HCT116 (cell line): ENCODE results near the gene GIMAP4. TPM values are rescaled to one million over a fixed set of nuclear protein-coding genes. Genes with fewer than 3 reads are reported as not detected.
"Not testable (repeated sequence)": the region's sequence is repeated elsewhere in the genome, so short reads cannot be mapped to it uniquely, and the experiment has no call there.

Source experiments
- ATAC-seq: fragments of 200-7000 bp; cut with Tn5 transposase; 2 replicates; pipeline ENCODE4 v1.9.1; 2020; ENCODE audit warnings: mild to moderate bottlenecking, moderate library complexity
- BruUV-seq: library from RNA; stranded (reverse); fragments of 400-500 nt; replicated peaks from 2 replicates; lab custom pipeline; 2021; lab: Mats Ljungman, UMichigan
- CTCF ChIA-PET: fragments of 300-600 bp; sonication (Branson Sonifier 250); formaldehyde crosslinking; loops from one replicate; lab custom pipeline; 2021; ENCODE audit warnings: antibody characterized with exemption; lab: Charles Lee
- POLR2A ChIA-PET: fragments of 300-600, 350-600 bp; sonication (Branson Sonifier 250); formaldehyde crosslinking; loops from one replicate; lab custom pipeline; 2021; ENCODE audit warnings: antibody characterized with exemption; lab: Charles Lee
- RAD21 ChIA-PET, 2 experiments: fragments of 300-600 bp; sonication (Branson Sonifier 250); formaldehyde crosslinking; loops; one replicate each; lab custom pipeline; 2023; ENCODE audit warnings: low total read pairs in 2 of 2; ENCODE audit not compliant: uncharacterized antibody in 2 of 2, unreplicated experiment in 2 of 2, low non-redundant PET in 1 of 2; lab: Charles Lee
- DNase-seq: peaks from one replicate; pipeline ENCODE4 v3.0.0-alpha.2; 2010; ENCODE audit warnings: low read depth, low spot score
- H2AFZ ChIP-seq: fragments of 200-600 bp; shearing (Covaris generic), sonication (generic); 2 replicates; pipeline ENCODE4 v1.6.1; 2017; ENCODE audit warnings: low read depth, mixed run types, mixed read lengths, antibody characterized with exemption, low read length; ENCODE audit not compliant: poor library complexity, severe bottlenecking
- H3K27ac ChIP-seq: 2 replicates; pipeline ENCODE4 v1.5.1; 2012; ENCODE audit warnings: low read depth, low read length
- H3K27me3 ChIP-seq: fragments of 200-600 bp; sonication (generic); 2 replicates; pipeline ENCODE4 v1.6.1; 2016; ENCODE audit warnings: mixed run types, low read length, mixed read lengths; ENCODE audit not compliant: insufficient read depth
- H3K36me3 ChIP-seq, 2 experiments: fragments of 200-500 bp in 1 of 2; fragments of 200-600 bp in 1 of 2; sonication (Bioruptor generic) in 1 of 2; sonication (generic) in 1 of 2; 2 replicates each; pipeline versions ENCODE4 v1.5.1 to v1.6.1; 2014 to 2016; ENCODE audit warnings: low read length in 2 of 2, inconsistent platforms in 1 of 2, mixed read lengths in 1 of 2, mixed run types in 1 of 2; ENCODE audit not compliant: insufficient read depth in 2 of 2, control insufficient read depth in 1 of 2
- H3K4me1 ChIP-seq, 2 experiments: fragments of 200-600 bp in 1 of 2; sonication (generic) in 1 of 2; 2 replicates each; pipeline versions ENCODE4 v1.5.1 to v1.6.1; 2012 to 2017; ENCODE audit warnings: low read length in 2 of 2, inconsistent platforms in 1 of 2, mild to moderate bottlenecking in 1 of 2, mixed read lengths in 1 of 2, mixed run types in 1 of 2, moderate library complexity in 1 of 2; ENCODE audit not compliant: insufficient read depth in 2 of 2, control insufficient read depth in 1 of 2
- H3K4me2 ChIP-seq: fragments of 200-600 bp; sonication (generic); 2 replicates; pipeline ENCODE4 v1.6.1; 2017; ENCODE audit warnings: mixed run types, low read length, mixed read lengths
- H3K4me3 ChIP-seq, 2 experiments: fragments of 200-600 bp in 1 of 2; sonication (generic) in 1 of 2; replicated peaks in 1 of 2; 2 replicates each; pipeline ENCODE4 v1.5.1; 2011 to 2016; ENCODE audit warnings: low read length in 2 of 2, control low read depth in 1 of 2, low read depth in 1 of 2, mild to moderate bottlenecking in 1 of 2, mixed read lengths in 1 of 2, mixed run types in 1 of 2
- H3K79me2 ChIP-seq: fragments of 200-600 bp; sonication (generic); 2 replicates; pipeline ENCODE4 v1.6.1; 2017; ENCODE audit warnings: mild to moderate bottlenecking, mixed run types, low read length, moderate library complexity, mixed read lengths; ENCODE audit not compliant: insufficient read depth
- H3K9ac ChIP-seq: fragments of 200-600 bp; sonication (generic); 2 replicates; pipeline ENCODE4 v1.6.1; 2016; ENCODE audit warnings: low read length, mixed read lengths
- H3K9me2 ChIP-seq: fragments of 200-600 bp; sonication (generic), shearing (Covaris generic); 2 replicates; pipeline ENCODE4 v1.6.1; 2017; ENCODE audit warnings: mixed run types, mild to moderate bottlenecking, moderate library complexity; ENCODE audit not compliant: insufficient read depth
- H3K9me3 ChIP-seq, 2 experiments: fragments of 200-500 bp in 1 of 2; fragments of 200-600 bp in 1 of 2; sonication (Bioruptor generic) in 1 of 2; sonication (generic) in 1 of 2; 2 replicates each; pipeline ENCODE4 v1.6.1; 2014 to 2017; ENCODE audit warnings: low read length in 2 of 2, mixed read lengths in 2 of 2, inconsistent platforms in 1 of 2, low read depth in 1 of 2, mild to moderate bottlenecking in 1 of 2, mixed run types in 1 of 2, moderate library complexity in 1 of 2; ENCODE audit not compliant: control insufficient read depth in 1 of 2, insufficient read depth in 1 of 2
- H4K20me1 ChIP-seq: fragments of 200-600 bp; sonication (generic), shearing (Covaris generic); 2 replicates; pipeline ENCODE4 v1.6.1; 2017; ENCODE audit warnings: mixed run types, mild to moderate bottlenecking, moderate library complexity; ENCODE audit not compliant: insufficient read depth
- ATF3 ChIP-seq: IDR thresholded peaks from 2 replicates; pipeline ENCODE4 v1.6.1; 2012
- FOSL1 ChIP-seq: IDR thresholded peaks from 2 replicates; pipeline ENCODE4 v1.6.1; 2012; ENCODE audit warnings: low read depth
- JUND ChIP-seq: IDR thresholded peaks from 2 replicates; pipeline ENCODE4 v1.6.1; 2012
- ZBTB33 ChIP-seq: IDR thresholded peaks from 2 replicates; pipeline ENCODE4 v1.6.1; 2011; ENCODE audit warnings: mild to moderate bottlenecking, low read length, moderate library complexity; ENCODE audit not compliant: insufficient replicate concordance; ENCODE audit errors: extremely low read depth
- ZNF274 ChIP-seq: fragments of 200-500 bp; sonication (Bioruptor generic); IDR thresholded peaks from 2 replicates; pipeline ENCODE4 v1.6.1; 2014; ENCODE audit warnings: mild to moderate bottlenecking, low read depth, low read length, inconsistent platforms
- intact Hi-C: fragments of 100-400 bp; cut with micrococcal nuclease; formaldehyde crosslinking; loops from 2 replicates; pipeline ENCODE4 v1.10.0; 2022
- total RNA-seq: library from RNA; stranded (reverse); gene quantifications from one replicate; pipeline ENCODE4 v1.2.1, GENCODE V29; 2021; ENCODE audit not compliant: unreplicated experiment

GIMAP4 gene
- total RNA-seq, 1 experiment from 2014 or later = 0.49 TPM

- DNase-seq (no peak), ATAC-seq (no peak)
- intact Hi-C loops = no loop called here
- H3K36me3 ChIP-seq = no peaks in the 10 kb centered on the region
- H2AFZ ChIP-seq = no peak overlapping the region
- RAD21 ChIA-PET = no interaction called here
- no peak overlapping the region for H3K27ac ChIP-seq
- POLR2A ChIA-PET = no interaction called here
- no peaks in the 10 kb centered on the region for H3K9me2 ChIP-seq
- no peaks in the 10 kb centered on the region for H3K4me1 ChIP-seq
- no peaks in the 10 kb centered on the region for H3K9me3 ChIP-seq
- BruUV-seq = no TSS peak
- H3K4me2 ChIP-seq = no peak overlapping the region
- no peaks in the 10 kb centered on the region for H3K79me2 ChIP-seq
- TF ChIP-seq JUND (no peak), FOSL1 (no peak), ATF3 (no peak), ZBTB33 (no peak), ZNF274 (no peak)
- no peak overlapping the region for H3K4me3 ChIP-seq
- H3K27me3 ChIP-seq = 0 out of 2 replicates have a peak, but pooled peaks cover 7% of the 10 kb centered on the region
- no peaks in the 10 kb centered on the region for H4K20me1 ChIP-seq
- no peak overlapping the region for H3K9ac ChIP-seq
- CTCF ChIA-PET = no interaction called here
Measured at GRCh38 chr7:150572496-150572895, 5.3 kb downstream of the GIMAP4 start.

- H3K4me1 ChIP-seq, intact Hi-C loops, H3K79me2 ChIP-seq, H3K9me3 ChIP-seq, H3K9ac ChIP-seq, H3K36me3 ChIP-seq, BruUV-seq, CTCF ChIA-PET, H3K4me2 ChIP-seq, H4K20me1 ChIP-seq, DNase-seq, H3K9me2 ChIP-seq, RAD21 ChIA-PET, H2AFZ ChIP-seq, ATAC-seq, H3K4me3 ChIP-seq, H3K27ac ChIP-seq, POLR2A ChIA-PET: not testable (repeated sequence)
- peaks cover 12% of the 10 kb centered on the region for H3K27me3 ChIP-seq
Measured at GRCh38 chr7:150579979-150580637, 12.9 kb downstream of the GIMAP4 start.
